ENCODE measurements around the gene SURF1. TPM values are rescaled to one million over a fixed set of nuclear protein-coding genes. Genes with fewer than 3 reads are reported as not detected.

The SURF1 gene
- total RNA-seq (10 to 100 TPM; 34.0 to 54.4 (median 43.1) TPM), polyA plus RNA-seq (98.8 TPM)
- long read RNA-seq, donor 1, transcript SURF1-204 (5 exons, 931 nt), result minor isoform, 20 of 96 reads
- long read RNA-seq, donor 1, transcript SURF1-201 (9 exons, 1,093 nt), result major isoform, 63 of 96 reads
- long read RNA-seq, donor 1, partial matches to known transcripts, result 4 of 96 reads
- long read RNA-seq, donor 1, other reads (novel, unspliced or antisense), result 8 of 96 reads
- long read RNA-seq, donor 2, transcript SURF1-201 (9 exons, 1,093 nt), result major isoform, 42 of 62 reads
- long read RNA-seq, donor 2, transcript SURF1-204 (5 exons, 931 nt), result minor isoform, 14 of 62 reads
- long read RNA-seq, donor 2, partial matches to known transcripts, result 2 of 62 reads
- long read RNA-seq, donor 2, other reads (novel, unspliced or antisense), result 3 of 62 reads
- long read RNA-seq, donor 3, partial matches to known transcripts, result 0 of 5 reads
- long read RNA-seq, donor 3, other reads (novel, unspliced or antisense), result 0 of 5 reads
- long read RNA-seq, donor 4, transcript SURF1-204 (5 exons, 931 nt), result minor isoform, 5 of 39 reads
- long read RNA-seq, donor 4, transcript SURF1-201 (9 exons, 1,093 nt), result major isoform, 31 of 39 reads
- long read RNA-seq, donor 4, partial matches to known transcripts, result 1 of 39 reads
- long read RNA-seq, donor 4, other reads (novel, unspliced or antisense), result 1 of 39 reads

- 2% methylated on average over 78 of the region's 78 CpGs for WGBS
- intact Hi-C loops (cut with DNase I), result no loop called here
- ATAC-seq (peak; percentile 84 to 92), DNase-seq (peak; percentile 92 to 97 (median 96))
- Histone ChIP-seq H3K4me3 (ENCODE audit: low read length) (peak within 1 kb of the TSS; percentile 97), H3K9me3 (ENCODE audit: control insufficient read depth, low read length) (no peaks in the 10 kb centered on the region), H3K27ac (ENCODE audit: low read length) (no peak within 1 kb of the TSS), H3K27me3 (ENCODE audit: control insufficient read depth, insufficient read depth) (no peaks in the 10 kb centered on the region), H3K4me1 (ENCODE audit: control insufficient read depth, insufficient read depth, low read length) (peaks cover 6% of the 10 kb centered on the region)
Measured at GRCh38 chr9:133356391-133357091, at the start of gene SURF1, which contains the start of gene SURF2. Gene SURF1, minus strand, starts transcription at chr9:133356487. Its CDS starts 34 bp downstream, at chr9:133356453. Gene SURF2, plus strand, starts transcription at chr9:133356550. Its CDS starts 43 bp downstream, at chr9:133356593.

GRCh38 chr9:133405508-133406438 is 49.5 kb upstream of the SURF1 start:
- 59% methylated on average over 19 of the region's 19 CpGs for WGBS
- Histone ChIP-seq H3K4me3 (ENCODE audit: low read length) (no peak overlapping the region), H3K27ac (ENCODE audit: low read length) (no peak overlapping the region), H3K4me1 (ENCODE audit: control insufficient read depth, insufficient read depth, low read length) (no peaks in the 10 kb centered on the region), H3K9me3 (ENCODE audit: control insufficient read depth, low read length) (no peaks in the 10 kb centered on the region), H3K27me3 (ENCODE audit: control insufficient read depth, insufficient read depth) (no peaks in the 10 kb centered on the region)
- DNase-seq, result peak in 2 of 3 donors; percentile 42 to 65
- intact Hi-C loops (cut with DNase I), result loop anchor here in 3 of 4 donors (2.0 to 5.0 kb wide), 3 partner anchors 81 to 83 kb away; no protein-coding TSS in a partner anchor
- peak; percentile 30 to 74 for ATAC-seq

GRCh38 chr9:133404454-133405002 is 48.2 kb upstream of the SURF1 start:
- H3K27me3 ChIP-seq (ENCODE audit: control insufficient read depth, insufficient read depth), result no peaks in the 10 kb centered on the region
- no peak overlapping the region for H3K4me3 ChIP-seq (ENCODE audit: low read length)
- DNase-seq (no peak), ATAC-seq (no peak)
- no peak overlapping the region for H3K27ac ChIP-seq (ENCODE audit: low read length)
- H3K9me3 ChIP-seq (ENCODE audit: control insufficient read depth, low read length), result no peaks in the 10 kb centered on the region
- H3K4me1 ChIP-seq (ENCODE audit: control insufficient read depth, insufficient read depth, low read length), result no peaks in the 10 kb centered on the region
- WGBS, result 83% methylated on average over 12 of the region's 12 CpGs
- intact Hi-C loops (cut with DNase I), result loop anchor here in 2 of 4 donors (2.0 to 5.0 kb wide), 2 partner anchors 83 to 84 kb away; no protein-coding TSS in a partner anchor

- no peak for DNase-seq
- ATAC-seq, result no peak
- Histone ChIP-seq H3K4me3 (ENCODE audit: low read length) (no peak overlapping the region), H3K9me3 (ENCODE audit: control insufficient read depth, low read length) (no peaks in the 10 kb centered on the region), H3K4me1 (ENCODE audit: control insufficient read depth, insufficient read depth, low read length) (no peaks in the 10 kb centered on the region), H3K27ac (ENCODE audit: low read length) (no peak overlapping the region), H3K27me3 (ENCODE audit: control insufficient read depth, insufficient read depth) (no peaks in the 10 kb centered on the region)
- WGBS, result 82% methylated on average over 16 of the region's 16 CpGs
- intact Hi-C loops (cut with DNase I), result loop anchor here in 1 of 4 donors (2.0 kb wide), 1 partner anchor 85 kb away; no protein-coding TSS in a partner anchor
Measured at GRCh38 chr9:133403766-133404453, 47.6 kb upstream of the SURF1 start.

GRCh38 chr9:133402689-133403088 is 46.4 kb upstream of the SURF1 start:
- Histone ChIP-seq H3K27me3 (ENCODE audit: control insufficient read depth, insufficient read depth) (no peaks in the 10 kb centered on the region), H3K9me3 (ENCODE audit: control insufficient read depth, low read length) (no peaks in the 10 kb centered on the region), H3K4me3 (ENCODE audit: low read length) (no peak overlapping the region), H3K4me1 (ENCODE audit: control insufficient read depth, insufficient read depth, low read length) (no peaks in the 10 kb centered on the region), H3K27ac (ENCODE audit: low read length) (no peak overlapping the region)
- ATAC-seq, result no peak
- intact Hi-C loops (cut with DNase I), result no loop called here
- WGBS, result 73% methylated on average over 7 of the region's 7 CpGs
- DNase-seq, result no peak

GRCh38 chr9:133401588-133401987 is 45.3 kb upstream of the SURF1 start:
- H3K27ac ChIP-seq (ENCODE audit: low read length), result no peak overlapping the region
- no peak overlapping the region for H3K4me3 ChIP-seq (ENCODE audit: low read length)
- 85% methylated on average over 6 of the region's 6 CpGs for WGBS
- H3K9me3 ChIP-seq (ENCODE audit: control insufficient read depth, low read length), result no peaks in the 10 kb centered on the region
- no peaks in the 10 kb centered on the region for H3K4me1 ChIP-seq (ENCODE audit: control insufficient read depth, insufficient read depth, low read length)
- DNase-seq (no peak), ATAC-seq (no peak)
- intact Hi-C loops (cut with DNase I), result no loop called here
- H3K27me3 ChIP-seq (ENCODE audit: control insufficient read depth, insufficient read depth), result no peaks in the 10 kb centered on the region

GRCh38 chr9:133400292-133400691 is 44.0 kb upstream of the SURF1 start:
- intact Hi-C loops (cut with DNase I), result no loop called here
- no peak for DNase-seq
- Histone ChIP-seq H3K4me3 (ENCODE audit: low read length) (no peak overlapping the region), H3K27me3 (ENCODE audit: control insufficient read depth, insufficient read depth) (no peaks in the 10 kb centered on the region), H3K4me1 (ENCODE audit: control insufficient read depth, insufficient read depth, low read length) (no peaks in the 10 kb centered on the region), H3K9me3 (ENCODE audit: control insufficient read depth, low read length) (no peaks in the 10 kb centered on the region), H3K27ac (ENCODE audit: low read length) (no peak overlapping the region)
- ATAC-seq, result no peak
- WGBS, result 89% methylated on average over 12 of the region's 12 CpGs

- Histone ChIP-seq H3K4me3 (ENCODE audit: low read length) (no peak overlapping the region), H3K9me3 (ENCODE audit: control insufficient read depth, low read length) (no peaks in the 10 kb centered on the region), H3K27ac (ENCODE audit: low read length) (no peak overlapping the region), H3K27me3 (ENCODE audit: control insufficient read depth, insufficient read depth) (no peaks in the 10 kb centered on the region), H3K4me1 (ENCODE audit: control insufficient read depth, insufficient read depth, low read length) (no peaks in the 10 kb centered on the region)
- intact Hi-C loops (cut with DNase I), result no loop called here
- DNase-seq (no peak), ATAC-seq (no peak)
- 60% methylated on average over 9 of the region's 9 CpGs for WGBS
Measured at GRCh38 chr9:133397895-133398294, 41.6 kb upstream of the SURF1 start.

GRCh38 chr9:133397370-133397769 is 41.1 kb upstream of the SURF1 start:
- no peak for ATAC-seq

More at GRCh38 chr9:133397370-133397769, 41.1 kb upstream of the SURF1 start:
- no peak overlapping the region for H3K27ac ChIP-seq (ENCODE audit: low read length)
- 85% methylated on average over 6 of the region's 6 CpGs for WGBS
- no peaks in the 10 kb centered on the region for H3K27me3 ChIP-seq (ENCODE audit: control insufficient read depth, insufficient read depth)
- intact Hi-C loops (cut with DNase I), result no loop called here
- no peaks in the 10 kb centered on the region for H3K9me3 ChIP-seq (ENCODE audit: control insufficient read depth, low read length)
- no peaks in the 10 kb centered on the region for H3K4me1 ChIP-seq (ENCODE audit: control insufficient read depth, insufficient read depth, low read length)
- no peak for DNase-seq
- no peak overlapping the region for H3K4me3 ChIP-seq (ENCODE audit: low read length)
